Measurements from ENCODE around the gene ID3.

Gene ID3

DNA sequence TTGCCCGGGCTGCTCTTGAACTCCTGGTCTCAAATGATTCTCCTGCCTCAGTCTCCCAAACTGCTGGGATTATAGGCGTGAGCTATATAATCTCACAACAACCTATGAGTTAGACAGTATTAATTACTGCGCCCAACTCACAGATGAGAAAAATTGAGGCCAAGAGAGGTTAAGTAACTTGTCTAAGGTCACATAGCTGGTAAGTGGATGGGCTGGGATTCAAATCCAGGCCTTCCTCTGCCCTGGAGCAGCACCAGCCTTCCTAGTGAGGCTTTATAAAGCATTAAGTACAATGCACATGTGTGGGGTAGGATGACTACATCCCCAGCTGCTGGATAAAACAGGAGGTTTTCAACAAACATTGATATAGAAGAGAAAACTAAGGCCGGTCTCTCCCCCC is 43.4 kb downstream of the ID3 start:
- intact Hi-C loops (cut with DNase I) = no loop called here
- no peak for DNase-seq

DNA sequence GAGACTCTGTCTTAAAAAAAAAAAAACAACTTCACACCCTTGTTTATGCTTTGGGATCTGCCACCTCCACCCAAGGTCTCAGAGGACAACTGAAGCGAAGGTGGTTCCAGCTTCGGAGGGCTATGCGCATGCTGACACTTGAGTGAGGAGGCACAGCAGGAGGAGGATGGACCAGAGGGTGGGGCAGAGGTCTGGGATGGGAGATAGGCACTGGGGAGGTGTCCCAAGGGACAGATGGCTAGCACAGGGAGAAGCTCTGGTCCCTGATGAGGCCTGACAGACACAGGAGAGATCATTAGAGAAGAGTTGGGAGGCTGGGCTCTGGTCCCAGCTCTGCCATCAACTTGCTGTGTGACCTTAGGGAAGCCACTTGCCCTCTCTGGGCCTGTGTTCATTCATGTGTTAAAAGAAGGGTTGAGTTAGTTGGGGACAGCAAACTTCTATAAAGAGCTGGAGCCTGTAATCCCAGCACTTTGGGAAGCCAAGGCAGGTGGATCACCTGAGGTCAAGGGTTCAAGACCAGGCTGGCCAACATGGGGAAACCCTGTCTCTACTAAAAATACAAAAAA is 45.1 kb downstream of the ID3 start:
- intact Hi-C loops (cut with DNase I) = no loop called here
- DNase-seq = no peak

DNA sequence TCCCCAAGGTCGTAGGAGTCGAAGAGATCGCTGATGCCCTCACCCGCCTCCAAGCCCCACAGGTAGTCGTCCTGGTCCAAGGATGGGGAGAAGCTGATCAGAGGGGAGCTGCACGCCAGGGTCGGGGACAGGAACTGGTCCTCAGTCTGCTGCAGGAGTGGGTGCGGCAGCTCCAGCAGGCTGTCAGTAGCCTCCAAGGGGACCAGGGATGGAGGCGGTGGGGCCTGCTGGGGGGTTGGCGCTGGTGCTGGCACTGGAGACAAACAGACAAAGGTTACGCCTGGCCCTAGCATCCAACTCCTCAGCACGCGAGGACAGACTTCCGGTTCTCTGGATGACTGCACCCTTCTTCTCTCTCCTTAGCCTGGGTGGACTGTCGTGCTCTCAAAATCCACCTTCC is 49.4 kb downstream of the ID3 start:
- intact Hi-C loops (cut with DNase I) = no loop called here
- DNase-seq = no peak

All from head of caudate nucleus (tissue), 42 donors.